GM19463 (cell line): ENCODE measurements around the gene POP4.

Experiments used
- ATAC-seq: cut with Tn5 transposase; IDR thresholded peaks from one replicate; pipeline ENCODE4 v1.9.1; 2021; ENCODE audit warnings: mild to moderate bottlenecking, moderate library complexity; ENCODE audit not compliant: unreplicated experiment

POP4 gene

DNA sequence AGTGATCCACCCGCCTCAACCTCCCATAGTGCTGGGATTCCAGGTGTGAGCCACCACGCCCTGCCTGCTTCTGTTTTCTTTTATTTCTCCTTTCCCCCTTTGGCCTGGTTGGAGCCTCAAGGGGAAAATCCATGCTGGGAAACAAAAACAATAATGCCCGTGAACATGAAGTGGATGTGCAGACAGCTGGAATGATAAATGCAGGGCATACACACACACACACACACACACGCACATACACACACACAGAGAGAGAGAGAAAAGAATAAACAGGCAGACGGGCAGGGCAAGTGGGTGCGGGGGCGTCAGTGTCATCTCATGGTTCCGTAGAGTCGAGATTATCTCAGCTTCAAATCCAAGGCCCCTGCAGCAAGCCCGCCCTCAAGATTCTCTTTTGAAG is 54.8 kb downstream of the POP4 start:
- ATAC-seq = no peak

DNA sequence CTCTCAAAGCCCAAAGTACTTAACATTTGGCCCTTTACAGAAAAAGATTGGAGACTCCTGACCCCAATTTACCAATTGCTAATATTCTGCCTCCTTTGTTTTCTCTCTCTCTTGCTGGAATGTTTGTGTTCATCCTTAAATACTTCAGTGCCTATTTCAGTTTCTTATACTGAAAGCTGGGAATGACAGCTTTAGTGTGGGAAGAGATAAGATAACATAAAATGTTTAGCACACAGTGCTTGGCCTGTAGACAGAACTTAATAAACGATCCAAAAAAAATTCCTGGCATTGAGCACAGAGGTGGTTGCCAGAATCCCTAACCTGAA is 56.2 kb downstream of the POP4 start:
- no peak for ATAC-seq

DNA sequence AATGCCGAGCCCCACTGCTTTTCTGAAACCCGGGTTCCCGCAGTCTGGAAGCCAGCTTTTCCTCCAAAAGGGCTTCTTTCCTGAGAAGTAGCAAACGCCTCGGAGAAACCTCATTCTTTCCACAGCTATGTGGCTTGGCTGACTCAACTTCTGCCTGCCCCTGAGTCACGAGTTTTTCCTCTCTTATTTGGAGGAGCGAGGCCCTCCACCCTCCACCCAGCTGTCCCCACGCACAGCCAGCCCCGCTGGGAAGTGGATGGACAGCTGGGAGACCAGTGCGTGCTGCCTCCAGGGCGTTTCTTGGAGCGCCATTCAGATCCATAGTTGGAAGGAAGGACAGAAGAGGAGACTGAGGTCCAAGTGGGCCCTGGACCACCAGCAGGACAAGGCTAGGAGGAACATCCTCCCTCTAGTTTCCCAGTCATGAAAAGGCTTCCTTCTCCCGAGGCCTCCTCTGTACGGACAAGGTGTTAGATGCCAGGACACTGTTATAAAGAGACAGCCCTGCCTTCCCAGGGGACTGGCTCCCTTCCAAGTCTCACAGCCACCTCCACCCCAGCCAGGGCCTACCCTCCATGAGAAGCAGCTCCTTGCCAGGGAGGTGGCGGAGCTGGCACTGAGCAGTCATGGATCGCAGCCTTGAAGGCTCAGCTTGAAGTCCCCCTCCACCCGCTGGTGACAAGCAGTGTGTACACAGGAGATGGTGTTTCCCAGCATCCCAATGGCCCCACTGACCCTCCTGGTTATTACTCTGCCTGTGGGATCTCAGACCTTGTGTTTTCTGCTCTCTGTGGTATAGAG is 56.7 kb downstream of the POP4 start:
- no peak for ATAC-seq

DNA sequence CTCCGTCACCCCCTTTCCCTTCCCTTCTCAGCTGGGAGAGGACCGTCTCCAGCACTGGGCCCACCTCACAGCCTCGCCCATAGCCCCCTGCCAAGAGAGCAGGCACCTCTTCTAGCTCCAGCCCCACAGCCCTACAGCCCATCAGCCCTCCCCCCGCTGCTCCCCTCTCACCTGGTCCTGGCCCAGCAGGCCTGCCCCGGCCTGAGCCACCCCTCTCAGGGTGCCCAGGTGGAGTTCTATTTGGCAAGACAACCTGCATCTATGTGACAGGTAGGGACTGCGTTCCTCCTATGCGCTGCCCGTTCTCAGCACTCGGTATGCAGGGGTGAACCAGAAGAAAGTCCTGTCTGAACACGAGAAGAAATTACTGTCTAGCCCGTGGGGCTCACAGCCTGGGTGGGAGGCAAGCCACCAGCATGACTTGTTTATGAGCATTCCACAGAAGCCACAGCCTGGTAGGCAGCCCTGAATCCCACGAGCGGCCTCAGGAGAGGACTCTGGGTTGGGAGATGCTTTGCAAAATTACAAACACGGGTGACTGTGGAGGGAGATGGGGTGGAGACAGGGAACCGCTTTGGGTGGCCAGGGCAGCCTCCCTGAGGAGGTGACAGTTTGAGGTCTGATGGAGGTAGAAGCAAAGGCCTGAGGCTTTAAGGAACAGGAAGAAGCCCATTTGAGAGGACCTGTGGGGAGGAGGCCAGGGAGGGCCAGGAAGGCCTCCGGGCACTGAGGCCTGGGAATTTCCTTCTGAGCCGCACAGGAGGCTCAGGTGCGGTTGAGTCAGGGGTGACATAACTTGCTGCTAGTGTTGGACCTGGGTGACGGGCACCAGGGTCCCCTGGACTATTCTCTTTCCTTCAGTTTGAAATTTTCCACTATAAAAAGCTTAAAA is 58.0 kb downstream of the POP4 start:
- ATAC-seq = no peak

DNA sequence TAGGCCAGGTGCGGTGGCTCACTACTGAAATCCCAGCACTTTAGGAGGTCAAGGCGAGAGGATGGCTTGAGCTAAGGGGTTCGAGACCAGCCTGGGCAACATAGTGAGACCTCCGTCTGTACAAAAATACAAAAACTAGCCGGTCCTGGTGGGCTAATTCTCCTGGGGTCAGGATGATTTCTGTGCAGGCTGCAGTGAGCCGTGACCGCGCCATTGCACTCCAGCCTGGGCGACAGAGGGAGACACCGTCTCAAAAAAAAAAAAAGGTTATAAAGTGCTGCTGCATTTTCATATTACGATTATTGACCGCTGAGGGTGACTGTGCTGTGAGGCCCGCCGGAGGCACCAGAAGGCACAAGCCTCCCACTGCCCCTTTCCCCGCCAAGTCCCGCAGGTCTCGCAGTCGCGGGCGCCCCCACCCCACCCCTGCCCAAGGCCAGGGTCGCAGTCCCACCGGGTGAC is 58.7 kb downstream of the POP4 start:
- no peak for ATAC-seq

DNA sequence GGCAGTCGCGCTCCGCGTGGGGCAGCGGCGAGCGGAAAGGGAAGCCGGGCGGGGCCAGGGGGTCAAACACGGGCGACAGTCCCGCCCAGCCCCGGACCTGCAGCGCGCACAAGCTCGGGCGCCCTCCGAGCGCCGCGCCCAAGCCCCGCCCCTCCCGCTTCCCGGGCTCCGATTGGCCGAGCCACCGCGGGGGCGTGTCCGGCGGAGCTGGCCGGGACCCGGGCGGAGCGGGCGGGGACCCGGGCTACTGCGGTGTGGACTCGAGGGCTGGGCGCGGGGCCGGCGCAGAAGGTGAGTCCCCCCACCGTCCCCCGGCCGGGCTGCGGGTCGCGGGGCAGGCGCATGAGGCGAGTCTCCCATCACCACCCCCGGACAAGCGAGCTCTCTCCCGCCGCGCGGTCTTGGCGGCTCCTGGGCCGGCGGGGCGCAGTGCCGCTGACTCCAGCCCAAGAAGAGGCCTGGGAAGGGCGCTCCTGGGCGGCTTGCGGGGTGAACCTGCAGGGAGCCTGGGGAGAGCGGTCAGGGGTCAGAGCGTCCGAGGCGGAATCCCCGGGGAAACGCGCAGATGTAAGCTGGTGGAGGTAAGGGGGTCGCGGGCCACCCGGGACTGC is 59.2 kb downstream of the POP4 start, which contains the start of gene PLEKHF1:
Gene PLEKHF1, plus strand, starts transcription at position 247 of the 611 bp plus-strand sequence. CDS start 8,379 bp downstream, outside the sequence.
- peak; percentile 93 for ATAC-seq

DNA sequence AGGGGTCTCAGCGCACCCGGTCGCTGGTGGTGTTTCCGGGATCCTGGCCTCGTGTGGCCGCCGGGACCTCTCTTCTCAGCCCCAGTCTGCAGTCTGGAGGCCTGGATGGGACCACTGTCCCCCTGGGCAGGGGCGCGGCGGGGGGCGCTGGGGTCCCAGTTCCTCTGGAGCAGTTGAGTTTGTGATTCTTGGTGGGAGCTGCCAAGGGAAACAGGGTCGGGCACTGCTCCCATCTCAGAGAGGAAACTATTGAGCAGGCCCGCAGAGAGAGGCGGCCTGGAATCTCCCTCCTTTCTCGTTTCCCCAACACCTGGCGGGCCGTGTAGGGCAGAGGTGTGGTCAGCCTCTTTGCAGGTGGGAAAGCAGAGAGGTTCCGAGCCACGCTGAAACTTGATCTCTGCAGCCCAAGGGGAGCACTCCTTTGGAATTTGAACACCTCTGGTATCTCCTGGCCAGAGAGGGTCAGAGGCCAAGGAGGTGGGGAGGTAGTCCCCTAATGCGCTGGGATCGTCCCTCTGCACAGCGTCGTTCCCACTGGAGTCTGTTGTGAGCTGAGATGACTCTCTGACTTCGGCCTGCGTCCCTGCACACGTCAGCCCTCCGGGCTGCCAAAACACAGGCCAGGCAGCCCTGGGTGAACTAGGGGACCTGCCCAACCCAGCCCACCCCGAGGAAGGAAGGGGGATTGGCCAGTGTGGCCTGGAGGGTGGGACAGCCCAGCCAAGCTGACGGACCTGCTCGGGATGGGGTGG is 59.9 kb downstream of the POP4 start:
- no peak for ATAC-seq
